ENCODE results near the gene ERICH6.

DNA sequence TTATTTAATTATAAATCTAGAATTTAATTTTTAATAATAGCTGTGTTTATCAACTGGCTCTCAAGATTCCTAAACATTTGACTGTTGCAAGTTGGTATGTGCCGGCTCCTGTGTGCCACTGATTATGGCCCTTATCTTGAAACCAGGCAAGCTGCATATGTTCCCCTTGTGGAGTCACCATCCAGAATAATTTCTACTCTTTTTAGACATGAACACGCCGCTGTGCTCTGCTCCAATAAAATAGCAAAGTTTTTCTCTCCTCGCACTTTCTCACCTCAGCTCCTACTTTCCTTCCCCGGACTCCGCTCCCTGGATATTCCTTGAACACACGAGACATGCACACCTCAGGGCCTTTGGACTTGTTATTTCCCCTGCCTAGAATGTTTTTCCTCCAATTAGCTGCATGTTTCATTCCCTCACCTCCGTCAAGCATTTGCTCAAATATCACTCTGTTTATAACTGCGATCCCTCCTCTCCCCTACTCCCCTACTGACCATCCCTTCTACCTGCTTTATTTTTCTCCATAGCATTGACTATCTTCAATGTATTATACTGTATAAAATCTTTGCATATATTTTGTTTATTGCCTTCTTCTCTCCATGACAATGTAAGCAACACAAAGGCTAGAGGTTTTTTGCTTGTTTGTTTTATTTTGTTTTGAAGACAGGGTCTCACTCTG is 26.1 kb upstream of the ERICH6 start:
- no peak for TF ChIP-seq TAF1 (IDR thresholded peaks at IDR 0.05; ENCODE audit: borderline replicate concordance, low read depth, low read length)
- no peak for TF ChIP-seq POLR2A (IDR thresholded peaks at IDR 0.05; ENCODE audit: low read depth, low read length)
- TF ChIP-seq POLR2AphosphoS5 (IDR thresholded peaks at IDR 0.05; ENCODE audit: low read depth, low read length) = no peak
